IPS DF 19.7 (cell line): ENCODE measurements around the gene NEURL1.
"Not testable (repeated sequence)": the region's sequence is repeated elsewhere in the genome, so short reads cannot be mapped to it uniquely, and the experiment has no call there.

Source experiments
- DNase-seq: peaks from one replicate; pipeline ENCODE4 v3.0.0-alpha.2; 2013; ENCODE audit warnings: low read depth, low spot score

NEURL1 gene

DNA sequence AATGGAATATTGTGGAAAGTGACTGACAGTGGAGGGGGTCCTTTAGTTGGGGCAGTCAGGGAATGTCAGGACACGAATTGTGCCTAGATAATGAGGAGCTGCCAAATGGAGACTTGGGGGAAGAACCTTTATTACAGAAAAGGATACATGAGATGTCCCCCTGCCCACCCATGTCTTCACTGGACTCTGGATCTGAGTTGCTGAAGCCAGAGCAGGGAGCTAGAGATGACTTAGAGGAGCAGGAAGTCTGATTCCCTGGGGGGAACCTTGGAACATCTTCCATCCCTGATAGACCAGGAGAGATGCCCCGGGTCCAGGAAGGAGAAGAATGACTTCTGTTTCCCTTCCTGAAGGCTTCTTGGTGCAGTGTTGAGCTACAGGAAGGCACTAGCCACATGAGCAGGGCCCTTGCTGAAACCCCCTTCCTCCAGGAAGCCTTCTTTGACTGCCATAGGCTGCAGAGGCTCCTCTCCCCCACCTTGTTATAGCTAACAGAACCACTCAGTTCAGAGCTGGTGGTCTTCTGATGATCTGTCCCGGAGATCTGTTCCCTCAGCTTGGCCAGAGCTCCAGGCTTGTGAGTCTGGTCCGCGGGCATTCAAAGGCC, 747 bp upstream of the NEURL1 start:
- DNase-seq, result no peak

DNA sequence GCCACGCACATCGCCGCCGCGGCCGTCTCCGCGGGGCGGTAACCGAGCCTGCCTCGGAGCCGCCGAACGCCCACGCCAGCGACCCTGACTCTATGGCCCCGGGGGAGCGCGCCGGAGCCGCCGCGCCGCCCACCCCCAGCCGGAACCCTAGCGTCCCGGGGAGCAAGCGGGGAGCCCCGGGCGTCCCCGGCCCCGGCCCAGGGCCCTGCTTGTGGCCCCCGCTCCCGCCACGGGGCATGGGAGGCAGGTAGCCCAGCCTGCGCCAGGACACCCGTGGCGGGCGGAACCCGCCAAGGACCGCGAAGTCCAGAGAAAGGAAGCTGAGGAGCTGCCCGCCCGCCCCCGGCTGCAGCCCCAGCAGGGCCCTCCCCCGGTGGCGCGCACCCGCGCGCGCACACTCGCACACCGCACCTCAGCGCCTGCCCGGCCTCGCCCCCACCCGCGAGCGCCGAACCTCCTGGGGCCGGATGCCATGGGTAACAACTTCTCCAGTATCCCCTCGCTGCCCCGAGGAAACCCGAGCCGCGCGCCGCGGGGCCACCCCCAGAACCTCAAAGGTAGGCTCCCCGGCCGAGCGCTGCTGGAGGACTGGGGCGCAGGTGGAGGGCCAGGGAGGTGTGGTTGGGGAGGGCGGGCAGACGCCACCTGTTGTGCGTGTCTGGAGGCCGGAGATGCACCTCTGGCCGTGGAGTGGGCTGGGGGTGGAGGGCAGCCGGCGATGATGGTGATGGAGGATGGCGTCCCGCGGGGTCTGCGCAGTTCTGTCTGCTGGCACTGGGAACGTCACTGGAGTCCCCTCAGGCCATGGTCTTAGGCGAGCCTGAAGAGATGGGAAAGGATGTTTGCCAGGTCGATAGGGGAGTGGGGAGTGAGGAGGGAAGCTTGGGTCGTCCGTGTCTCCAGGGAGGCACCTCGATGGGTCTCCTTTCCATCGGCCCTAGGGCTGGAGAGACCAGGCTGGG, 692 bp downstream of the NEURL1 start:
- no peak for DNase-seq

DNA sequence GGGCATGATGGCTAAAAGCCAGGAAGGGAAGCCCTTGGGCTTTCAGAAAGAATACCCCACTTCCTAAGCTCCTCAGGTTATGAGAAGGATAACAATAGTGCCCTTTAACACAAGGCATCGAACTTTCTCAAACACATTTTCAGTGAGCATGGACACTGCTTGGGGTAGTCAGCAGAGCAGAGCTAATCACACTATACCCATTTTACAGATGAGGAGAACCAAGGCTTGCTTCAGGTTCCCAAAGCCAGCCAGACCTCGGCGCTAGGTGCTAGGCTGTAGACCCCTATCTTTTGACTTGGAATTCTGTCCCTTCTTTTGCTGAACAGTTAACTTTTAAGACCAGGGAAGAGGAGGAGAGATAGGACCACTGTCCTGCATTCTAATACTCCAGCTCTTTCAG, 1.8 kb downstream of the NEURL1 start:
- DNase-seq, result no peak

DNA sequence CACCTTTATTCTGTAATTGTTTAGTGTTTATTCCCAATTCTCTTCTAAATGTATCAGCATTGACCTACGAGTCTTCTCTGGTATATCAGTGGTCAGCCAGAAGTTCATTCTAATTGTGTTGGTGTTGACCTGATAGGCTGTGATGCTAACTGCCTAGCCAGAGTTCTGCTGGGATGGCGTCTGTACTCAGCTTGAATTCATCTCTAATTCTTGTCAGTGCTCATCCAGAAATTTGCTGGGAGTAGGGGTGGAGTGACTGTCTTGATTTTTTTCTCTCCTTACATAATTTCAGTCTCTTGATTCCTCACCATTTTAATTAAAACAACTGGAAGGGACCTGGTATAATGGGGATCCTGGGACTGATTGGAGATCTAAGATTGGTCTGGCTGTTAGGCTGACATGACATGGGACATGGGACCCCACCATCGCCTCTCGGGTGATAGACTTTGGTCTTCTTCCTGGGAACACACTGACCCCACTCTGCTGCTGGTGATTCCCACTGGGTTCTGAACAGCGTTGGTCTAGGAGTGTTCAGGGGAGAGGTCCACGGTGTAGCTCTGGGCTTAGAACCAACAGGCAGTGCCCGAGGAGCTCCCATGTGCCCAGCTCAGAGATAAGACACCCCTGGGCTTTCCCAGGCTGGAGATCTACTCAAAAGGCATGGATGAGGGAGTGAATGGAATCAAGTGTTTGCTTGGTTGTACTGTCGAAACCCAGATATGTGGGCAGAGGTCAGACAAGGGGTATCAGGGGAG, 3.8 kb downstream of the NEURL1 start:
- no peak for DNase-seq

DNA sequence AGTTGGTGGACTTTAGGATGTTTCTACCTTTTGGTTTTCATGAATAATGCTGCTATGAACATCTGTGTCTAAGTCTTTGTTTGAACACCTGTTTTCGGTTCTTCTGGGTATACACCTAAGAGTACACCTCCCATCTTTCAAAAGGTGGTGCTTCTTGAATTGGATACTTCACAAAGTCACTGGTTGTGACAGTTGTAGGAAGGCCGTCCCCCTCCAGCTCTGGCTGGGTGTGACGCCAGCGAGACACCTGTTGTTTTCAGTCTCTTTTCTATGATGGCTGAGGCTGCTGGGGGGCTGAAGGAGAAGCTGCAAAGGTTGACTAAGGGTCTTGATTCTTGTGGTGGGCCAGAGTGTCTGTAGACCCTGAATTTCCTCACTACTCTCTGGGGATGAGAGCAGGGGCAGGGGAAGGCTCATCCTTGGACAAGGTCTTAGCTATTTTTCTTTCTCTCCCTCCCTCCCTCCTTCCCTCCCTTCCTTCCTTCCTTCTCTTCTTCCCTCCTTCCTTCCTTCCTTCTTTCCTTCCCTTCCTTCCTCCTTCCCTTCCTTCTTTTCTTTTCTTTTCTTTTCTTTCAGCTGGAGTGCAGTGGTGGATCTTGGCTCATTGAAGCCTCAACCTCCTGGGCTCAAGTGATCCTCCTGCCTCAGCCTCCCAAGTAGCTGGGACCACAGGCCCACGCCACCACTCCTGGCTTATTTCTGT, 5.6 kb downstream of the NEURL1 start:
- DNase-seq, result no peak

DNA sequence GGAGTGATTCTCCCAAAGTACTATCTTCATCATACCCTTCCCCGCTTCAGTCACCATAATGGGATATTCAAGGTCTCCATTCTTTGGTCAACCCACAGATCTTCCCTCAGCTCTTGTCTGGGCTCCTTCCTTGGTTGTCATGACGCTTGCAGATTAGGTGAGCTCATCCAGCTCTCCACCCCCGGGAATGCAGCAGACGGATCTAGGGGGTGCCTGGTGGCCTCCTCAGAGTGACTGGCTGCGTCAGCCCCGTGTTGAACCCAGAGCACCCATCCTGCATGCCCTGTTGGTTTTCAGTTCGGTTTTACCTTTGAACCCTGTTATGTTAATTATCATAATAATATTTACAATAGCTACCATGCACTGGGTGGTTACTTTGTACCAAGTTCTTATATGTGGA, 6.4 kb downstream of the NEURL1 start:
- no peak for DNase-seq

DNA sequence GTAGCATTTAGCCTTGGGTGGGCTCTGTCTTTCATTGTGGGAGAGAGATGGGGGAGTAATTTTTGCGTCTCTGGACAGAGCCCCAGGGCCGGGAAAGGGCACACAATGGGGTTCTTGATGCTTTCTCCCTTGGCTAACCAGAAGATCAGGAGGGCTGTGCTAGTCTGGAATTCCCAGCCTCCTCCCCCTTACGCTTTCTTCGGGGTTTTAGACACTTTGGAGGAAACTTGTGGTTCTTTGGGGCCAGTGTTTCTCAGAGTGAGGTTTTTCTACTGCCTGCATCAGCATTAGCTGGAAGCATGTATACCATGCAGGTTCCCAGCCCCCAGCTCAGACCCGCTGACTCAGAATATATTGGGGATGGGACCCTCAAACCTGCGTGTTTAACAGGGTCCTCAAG, 7.0 kb downstream of the NEURL1 start:
- no peak for DNase-seq

DNA sequence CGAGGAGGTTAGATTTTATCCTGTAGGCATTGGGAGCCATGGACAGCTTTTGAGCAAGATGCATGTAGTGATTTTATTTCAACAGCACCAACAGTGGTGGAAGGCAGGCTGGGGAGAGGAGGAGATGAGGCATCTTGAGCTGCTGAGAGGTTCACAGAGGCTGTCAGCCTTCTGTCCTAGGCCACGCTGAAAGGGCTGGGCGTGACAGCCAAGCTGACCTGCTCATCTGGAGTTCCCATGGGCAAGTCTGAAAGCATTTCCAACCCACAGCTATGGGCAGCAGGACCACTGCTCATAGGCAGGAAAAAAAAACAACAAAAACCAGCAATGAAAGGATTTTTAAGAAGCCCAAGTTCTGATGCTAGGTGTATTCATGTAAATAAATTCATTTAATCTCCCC, 7.7 kb downstream of the NEURL1 start:
- no peak for DNase-seq

DNA sequence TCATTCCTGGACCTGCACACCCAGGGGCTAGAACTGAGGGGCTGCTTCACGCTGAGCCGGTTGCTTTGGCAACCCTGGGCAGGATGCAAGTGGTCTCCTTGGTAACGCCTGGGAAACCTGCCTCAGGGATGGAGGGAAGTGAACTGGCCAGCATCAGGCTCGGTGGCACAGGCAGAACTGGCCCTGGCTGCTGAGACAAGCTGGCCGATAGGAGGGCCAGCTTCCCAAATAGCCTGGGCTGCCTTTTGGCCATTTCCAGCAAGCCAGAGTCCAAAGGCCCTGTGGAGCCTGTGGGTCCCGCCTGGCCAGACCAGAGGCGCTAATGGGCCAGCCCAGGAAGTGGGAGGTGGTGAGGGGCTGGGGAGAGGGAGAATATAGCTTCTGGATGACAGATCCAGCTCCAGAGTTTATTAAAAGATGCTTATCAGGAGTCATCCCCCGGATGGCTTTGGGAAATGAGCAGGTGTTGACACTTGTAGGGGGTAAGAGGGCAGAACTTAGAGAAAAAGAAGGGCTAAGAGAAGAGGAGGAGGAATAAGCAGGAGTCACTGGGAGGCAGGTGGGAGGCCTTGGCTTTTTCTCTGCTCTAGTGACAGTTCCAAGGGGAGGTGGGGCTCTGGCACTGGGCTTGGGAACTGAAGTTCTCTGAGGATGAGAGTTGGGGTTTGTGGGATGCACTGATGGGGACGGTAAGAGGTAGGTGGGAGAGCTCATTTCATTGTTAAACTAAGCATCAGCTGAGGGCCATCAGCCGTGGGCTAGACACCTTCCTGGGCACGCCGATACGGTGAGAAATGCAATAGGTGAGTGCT, 9.6 kb downstream of the NEURL1 start:
- no peak for DNase-seq

DNA sequence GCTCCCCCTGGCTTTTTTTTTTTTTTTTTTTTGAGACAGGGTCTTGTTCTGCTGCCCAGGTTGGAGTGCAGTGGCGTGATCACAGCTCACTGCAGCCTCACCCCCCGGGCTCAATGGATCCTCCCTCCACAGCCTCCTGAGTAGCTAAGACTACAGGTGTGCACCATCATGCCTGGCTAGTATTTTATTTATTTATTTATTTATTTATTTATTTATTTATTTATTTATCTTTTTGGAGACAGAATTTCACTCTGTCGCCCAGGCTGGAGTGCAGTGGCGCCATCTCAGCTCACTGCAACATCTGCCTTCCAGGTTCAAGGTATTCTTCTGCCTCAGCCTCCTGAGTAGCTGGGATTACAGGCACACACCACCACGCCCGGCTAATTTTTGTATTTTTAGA, 10.3 kb downstream of the NEURL1 start:
- DNase-seq, result not testable (repeated sequence)

DNA sequence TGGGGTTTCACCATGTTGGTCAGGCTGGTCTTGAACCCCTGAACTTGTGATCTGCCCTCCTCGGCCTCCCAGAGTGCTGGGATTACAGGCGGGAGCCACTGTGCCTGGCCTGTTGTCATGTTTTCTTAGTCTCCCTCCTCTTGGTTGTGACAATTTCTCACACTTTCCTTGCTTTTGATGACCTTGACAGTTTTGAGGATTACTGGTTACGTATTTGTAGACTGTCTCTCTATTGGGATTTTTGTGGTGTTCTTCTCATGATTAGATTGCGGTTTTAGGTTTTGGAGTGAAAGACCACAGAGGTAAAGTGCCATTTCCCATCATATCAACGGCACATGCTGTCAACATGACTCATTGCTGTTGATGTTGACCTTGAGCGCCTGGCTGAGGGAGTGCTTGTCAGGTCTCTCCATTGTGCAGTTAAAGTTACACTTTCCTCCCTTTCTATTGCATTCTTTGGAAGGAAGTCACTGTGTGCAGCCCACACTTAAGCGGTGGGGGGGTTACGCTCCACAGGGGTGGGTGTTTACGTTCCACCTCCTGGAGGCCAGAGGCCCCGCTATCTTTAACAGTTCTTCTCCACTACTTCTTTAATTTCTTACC, 10.8 kb downstream of the NEURL1 start:
- no peak for DNase-seq

DNA sequence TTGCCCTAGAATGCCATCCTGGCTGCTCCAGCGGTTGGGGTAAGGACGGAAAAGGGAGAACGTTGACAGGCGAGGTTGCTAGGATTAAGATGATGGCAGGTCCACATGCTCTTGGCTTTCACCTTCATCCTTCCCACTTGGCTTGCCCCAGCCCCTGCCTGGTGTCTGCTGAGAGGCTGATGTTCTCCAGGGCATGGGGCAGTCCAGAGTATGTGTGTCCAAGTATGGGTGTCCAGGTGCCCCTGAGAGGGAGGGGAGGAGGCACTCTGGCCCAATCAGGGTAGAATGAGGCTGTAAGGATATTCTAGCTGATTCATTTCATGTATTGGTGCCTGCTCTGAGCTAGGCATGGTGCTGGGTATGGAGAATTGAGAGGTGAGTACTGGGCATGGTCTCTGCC, 12.6 kb downstream of the NEURL1 start:
- DNase-seq, result no peak

DNA sequence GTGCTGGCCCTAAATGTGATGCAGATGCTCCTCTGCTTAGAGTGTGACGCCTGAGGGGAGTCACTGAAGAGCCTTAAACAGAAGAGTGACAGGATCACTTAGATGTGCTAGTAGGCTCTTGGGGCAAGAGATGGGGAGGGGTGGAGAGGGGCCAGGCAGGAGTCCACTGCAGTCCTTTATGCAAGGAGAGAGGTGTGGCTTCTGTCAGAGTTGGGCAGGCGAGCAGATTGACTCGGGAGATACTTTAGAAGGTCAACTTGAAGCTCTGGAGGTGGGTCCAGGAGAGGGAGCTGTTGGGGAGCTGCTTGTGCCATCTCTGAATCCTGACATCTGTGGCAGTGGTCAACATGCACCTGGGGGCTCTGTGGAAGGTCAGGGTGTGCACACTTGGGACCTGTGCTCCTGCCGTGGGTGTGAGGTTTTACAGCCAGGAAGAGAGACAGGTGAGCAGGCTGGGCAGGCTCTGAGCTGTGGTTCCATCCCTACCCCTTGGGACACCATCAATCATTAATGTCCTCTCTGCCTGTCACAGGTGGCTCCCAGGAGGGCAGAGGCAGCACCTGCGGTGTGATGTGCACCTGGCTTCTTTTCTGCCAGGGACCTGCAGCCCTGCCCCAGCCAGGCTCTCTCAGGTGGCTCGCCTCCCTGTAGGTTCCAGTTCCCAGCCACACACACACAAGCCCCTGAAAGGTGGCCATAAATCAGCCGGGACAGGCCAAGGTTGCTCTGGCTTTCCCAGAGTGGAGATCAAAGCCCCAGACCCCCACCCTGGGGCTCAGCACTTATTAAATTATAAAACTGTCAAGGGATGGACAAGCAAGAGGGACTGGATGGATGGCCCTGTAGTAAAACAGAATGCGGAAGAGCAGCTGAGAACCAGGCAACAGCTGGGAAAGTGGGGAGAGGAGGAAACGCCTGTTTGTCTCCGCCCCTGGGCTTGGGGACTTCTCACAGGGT, 14.0 kb downstream of the NEURL1 start:
- no peak for DNase-seq

DNA sequence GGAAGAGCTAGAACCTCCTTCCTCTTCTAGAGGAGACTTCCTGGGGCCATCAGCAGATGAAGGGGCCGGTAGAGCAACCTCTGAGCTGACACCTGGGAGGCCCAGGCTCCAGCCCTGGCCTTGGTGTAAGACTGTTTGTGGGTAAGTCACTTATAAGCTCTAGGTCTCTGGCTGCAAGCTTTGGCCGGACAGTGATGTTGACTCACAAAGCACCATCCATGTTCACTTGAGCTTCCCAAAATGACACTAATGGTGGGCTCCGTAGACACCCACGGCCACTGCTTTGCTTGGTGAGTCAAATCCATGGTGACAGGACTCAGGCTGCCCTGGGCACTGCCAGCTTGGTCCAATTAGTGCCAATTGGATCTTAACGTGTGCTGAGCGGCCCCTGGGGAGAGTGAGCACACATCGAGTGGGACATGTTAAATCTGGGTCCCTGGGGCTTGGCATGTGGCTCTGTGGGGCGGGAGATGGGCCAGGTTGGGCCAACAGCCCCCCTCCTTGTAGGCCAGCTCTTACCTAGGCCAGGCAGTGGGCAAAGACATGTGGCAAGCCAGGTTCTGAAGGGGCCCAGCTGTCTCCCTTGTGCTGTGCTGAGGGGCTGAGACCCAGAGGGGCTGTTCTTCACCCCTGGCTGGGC, 16.7 kb downstream of the NEURL1 start:
- DNase-seq, result no peak

DNA sequence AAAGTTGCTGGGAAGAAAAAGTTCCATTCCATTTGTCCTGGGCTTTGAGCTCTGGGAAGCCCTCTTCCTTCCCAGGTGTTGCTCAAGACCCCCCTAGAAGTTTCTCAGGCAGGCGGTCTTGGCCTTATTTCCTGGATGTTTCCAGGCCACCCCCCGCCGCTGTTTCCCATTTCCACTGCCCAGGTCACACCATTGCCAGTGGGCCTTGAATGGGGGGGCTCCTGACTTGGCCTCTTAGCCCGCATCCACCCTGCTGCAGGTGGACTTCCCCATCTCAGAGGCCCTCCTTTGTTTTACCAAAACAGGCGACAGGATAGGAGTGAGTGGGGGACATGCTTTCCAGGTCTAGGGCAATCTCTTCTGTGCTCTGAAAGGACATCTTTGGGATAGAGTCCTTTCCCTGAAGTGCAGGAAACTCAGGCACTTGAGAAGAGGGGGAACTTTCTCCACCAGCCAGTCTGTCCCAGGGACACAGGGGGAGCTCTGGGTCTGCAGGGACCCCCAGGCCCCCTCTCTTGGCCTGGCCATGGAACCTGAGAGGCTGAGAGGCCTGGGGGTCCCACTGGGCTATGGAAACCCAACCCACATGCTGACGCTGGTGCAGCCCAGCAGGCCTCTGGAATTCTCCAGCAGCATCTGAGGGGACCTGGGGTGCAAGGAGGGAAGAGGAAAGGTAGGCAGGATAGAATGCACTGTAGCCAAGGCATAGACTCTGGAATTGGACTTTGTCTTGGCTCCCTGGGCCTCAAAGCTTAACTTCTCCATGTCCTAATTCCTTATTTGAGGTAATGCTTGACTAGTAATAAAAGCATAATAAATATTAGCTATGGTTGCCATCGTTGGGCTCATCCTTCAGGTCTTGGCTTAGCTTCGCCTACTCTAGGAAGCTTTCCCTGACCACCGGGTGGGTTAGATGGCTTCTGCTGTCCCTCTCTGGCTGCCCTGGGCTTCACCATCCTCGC, 17.6 kb downstream of the NEURL1 start:
- DNase-seq, result no peak

DNA sequence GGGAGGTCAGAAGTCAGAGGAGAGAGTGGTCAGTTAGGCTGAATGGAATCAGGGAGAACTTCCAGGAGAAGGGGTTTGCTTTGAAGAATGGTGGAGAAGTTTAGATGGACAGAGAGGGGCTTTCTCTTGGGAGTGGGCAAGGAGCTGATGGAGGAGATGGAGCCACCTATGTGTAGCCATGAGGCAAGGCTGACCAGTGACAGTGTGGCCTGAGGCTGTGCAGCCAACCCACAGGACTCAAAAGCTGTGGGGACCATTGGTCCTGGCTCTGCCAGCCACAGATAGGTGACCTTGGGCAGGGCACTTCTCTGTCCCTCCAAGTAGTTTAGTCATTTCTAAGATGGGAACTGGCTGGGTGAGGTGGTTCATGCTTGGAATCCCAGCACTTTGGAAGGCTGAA, 18.7 kb downstream of the NEURL1 start:
- no peak for DNase-seq

DNA sequence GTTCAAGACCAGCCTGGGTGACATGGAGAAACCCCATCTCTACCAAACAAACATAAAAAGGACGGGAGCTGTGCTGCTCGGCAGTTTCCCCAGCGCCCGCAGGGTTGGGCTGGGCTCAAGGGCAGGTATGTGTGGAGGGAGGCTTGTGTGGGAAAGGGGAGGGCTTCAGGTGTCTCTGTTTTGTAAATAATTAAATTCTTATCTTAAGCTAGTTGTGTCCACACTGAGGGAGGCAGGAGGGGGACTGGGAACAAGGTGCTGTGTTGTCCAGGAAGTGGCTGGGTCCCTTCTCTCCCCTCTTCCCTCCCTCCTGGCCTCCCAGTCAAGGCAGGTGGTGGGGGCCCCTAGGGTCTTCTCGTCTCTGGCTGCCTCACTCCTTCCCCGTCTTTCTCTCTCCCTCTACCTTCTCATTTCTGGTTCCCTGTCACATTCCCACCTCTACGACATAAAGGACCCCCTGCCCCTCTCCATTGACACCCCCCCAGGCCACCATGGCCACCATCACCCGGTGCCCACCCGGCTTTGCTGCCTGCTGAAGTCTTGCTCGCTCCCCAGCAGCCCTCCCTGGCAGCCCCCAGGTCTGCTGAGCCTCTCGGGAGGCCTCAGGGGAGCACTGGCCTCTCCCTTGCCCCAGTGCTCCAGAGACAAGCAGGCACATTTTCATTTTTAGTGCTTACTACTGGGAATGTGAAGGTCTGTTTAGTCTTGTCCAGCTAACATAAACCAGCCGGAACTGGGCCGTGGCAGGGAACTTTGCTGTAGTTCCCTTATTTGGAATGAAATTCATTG, 19.3 kb downstream of the NEURL1 start:
- DNase-seq, result no peak
